IPS-11a (cell line): Measurements from ENCODE around the gene CLEC4G.
A peak's percentile ranks its signal among the peaks of the same experiment; 100 is the strongest.

Source experiments
- H3K4me3 ChIP-seq: one replicate; pipeline ENCODE4 v1.5.1; 2013; ENCODE audit warnings: low read depth, low read length, control low read depth

CLEC4G gene

DNA sequence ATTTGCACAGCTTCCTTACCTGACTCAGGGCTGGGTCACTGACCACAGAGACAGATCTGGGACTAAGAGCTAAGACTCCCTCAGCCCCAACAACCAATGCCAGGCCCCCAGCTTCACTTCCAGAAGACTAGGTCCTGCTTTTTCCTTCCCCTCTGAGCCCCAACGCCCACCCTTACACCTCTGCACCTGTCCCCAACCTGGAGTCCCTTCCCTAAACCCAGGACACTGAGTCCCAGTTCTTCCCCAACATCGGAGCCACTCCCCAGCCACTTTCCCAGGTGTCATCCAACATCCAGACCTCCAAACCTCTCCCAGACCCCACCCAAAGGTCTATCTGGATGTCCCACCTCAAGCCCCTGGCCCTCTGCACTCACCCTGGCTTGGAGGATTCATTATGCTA lies 32.9 kb downstream of the CLEC4G start:
- H3K4me3 ChIP-seq, result no peak overlapping the region

DNA sequence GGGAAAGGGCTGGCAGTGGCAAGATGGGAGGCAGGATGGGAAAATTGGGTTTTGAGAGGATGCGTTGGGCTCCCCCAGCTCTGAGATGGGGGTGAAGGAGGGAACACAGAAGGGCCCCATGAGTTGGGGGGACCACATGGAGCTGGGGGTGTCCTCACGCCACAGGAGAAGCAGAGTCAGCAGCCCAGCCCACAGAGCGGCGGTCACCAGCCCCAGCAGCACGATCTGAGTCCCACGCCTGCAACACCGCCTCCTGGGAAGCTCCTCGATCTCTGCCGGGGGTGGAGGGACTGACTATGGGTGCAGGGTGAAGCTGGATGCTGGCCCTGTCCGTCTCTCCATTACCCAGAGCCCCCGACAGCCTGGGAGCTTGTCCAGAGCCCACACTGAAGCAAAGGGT lies 33.3 kb downstream of the CLEC4G start:
- H3K4me3 ChIP-seq, result no peak overlapping the region

DNA sequence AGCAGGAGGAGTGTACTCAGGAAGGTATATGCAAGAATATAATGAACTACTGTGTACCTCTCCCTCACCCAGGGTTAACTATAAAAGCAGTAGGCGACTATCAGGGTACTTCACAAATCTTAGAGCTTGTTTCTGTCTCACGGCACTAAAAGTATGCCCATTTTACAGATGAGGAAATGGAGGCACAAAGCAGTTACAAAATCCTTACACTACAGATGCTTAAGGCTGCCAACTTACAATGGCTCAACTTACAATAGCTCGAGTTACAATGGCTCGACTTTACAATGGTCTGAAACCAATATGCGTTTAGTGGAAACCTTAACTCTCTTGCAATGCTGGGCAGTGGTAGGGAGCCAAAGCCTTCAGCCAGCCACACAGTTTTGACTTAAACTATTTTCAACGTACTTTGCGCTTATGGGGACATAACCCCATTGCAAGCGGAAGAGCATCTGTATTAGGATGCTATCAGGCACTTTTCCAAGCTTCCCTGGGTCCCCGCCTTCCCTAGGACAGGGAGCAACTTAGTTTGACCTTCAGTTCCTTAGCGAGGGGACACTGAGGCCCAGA lies 34.1 kb downstream of the CLEC4G start:
- H3K4me3 ChIP-seq, result no peak overlapping the region

DNA sequence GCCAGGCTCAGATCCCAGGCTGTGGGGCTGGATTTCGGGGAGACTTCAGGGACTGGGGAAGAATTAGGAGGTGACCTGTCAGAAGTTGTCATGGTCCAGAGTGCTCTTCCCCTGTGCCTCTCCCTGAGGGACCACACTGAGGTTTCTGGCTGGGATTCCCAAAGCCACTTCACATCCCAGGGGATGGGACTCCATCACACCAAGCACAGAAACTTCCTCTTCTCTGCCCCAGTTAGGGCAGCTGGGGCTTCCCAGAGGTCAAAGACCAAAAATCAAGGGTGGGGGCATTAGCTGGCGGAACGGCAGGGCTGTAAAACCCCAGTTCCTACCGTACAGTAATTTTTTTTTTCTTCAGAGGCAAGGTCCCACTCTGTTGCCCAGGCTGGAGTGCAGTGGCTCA lies 37.4 kb downstream of the CLEC4G start:
- H3K4me3 ChIP-seq, result no peak overlapping the region

DNA sequence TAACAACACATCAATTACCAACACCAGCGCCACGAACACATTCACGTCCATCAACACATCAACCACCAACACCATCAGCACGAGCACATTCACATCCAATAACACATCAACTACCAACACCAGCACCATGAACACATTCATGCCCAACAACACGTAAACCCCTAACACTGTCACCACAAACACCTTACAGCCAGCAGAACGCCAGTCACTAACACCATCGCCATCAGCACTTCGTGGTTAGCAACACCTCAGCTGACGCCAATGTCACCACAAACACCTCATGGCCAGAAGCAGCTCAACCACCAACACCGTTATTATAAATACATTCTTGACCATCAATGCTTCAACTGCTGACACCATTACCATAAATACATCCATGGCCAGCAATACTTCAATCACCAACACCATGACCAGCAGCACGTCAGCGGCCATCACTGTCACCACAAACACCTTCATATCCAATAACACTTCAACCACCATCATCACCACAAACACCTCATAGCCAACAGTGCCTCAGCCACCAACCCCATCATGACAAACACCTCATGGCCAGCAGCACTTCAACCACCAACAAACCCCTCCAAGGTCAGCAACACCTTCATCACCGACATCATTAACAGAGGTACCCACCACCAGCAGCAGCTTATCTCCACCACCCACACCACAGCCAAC lies 39.4 kb downstream of the CLEC4G start:
- no peak overlapping the region for H3K4me3 ChIP-seq

DNA sequence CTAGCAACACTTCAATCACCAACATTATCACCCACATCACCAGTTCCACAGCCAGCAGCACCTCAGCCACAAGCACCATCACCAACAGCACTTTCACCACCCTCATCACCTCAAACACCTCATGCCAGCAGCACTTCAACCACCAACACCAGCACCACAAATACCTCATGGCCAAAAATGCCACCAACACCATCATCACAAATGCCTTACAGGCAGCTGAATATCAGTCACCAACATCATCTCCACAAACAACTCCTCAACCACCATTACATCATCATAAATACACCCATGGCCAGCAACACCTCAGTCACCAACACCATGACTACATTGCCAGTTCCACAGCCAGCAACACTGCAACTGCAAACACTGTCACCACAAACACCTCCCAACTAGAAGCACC lies 40.4 kb downstream of the CLEC4G start:
- no peak overlapping the region for H3K4me3 ChIP-seq

DNA sequence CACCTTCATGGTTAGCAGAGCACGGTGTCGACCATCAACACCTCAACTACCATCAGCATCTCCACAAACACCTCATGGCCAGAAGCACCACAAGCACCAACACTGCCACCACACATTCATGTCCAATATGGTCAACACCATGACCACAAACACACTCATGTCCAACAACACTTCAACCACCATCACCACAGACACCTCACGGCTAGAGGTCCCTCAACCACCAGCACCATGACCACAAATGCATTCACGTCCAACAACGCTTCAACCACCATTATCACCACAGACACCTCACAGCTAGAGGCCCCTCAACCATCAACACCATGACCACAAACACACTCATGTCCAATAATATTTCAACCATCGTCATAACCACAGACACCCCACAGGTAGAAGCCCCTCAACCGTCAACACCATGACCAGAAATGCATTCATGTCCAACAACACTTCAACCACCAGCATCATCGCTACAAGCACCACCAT lies 41.1 kb downstream of the CLEC4G start:
- H3K4me3 ChIP-seq, result no peak overlapping the region

DNA sequence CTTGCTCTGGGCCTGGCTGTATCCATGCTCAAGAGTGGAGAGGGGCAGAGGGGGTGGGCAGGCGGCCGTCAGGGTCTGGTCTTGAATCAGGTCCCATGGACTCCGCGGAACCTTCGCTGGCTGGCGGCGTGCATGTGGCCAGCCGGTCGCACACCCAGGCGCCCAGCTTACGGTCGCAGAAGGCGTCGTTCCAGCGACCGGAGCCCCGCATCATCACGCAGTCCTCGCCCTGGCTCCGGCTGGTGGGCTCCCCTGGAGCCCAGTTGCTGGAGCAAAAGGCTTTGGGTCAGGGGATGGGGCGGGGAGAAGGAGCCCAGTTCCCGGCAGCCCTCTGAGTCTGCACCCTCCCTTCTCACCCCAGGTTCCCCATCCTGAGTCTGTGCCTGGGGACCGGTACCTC lies 42.7 kb downstream of the CLEC4G start:
- no peak overlapping the region for H3K4me3 ChIP-seq

DNA sequence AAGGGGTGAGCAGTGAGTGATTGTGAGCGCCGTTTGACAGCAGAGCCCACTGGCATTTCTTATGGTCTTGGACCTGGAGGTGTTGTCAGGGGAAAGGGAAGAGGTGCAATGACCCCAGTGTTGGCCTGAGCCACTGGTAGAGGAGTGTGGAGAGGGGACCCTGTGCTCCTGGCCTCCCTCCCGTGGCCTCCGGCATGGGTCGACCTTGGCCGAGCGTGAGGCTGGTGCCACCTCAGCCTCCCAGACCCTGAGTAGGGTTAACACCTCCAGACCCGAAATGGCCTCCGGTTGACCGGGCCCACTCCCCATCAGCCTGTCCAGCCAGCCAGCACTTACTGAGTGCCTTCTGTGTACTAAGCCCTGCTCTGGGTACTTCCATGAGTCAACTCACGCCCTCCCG lies 44.7 kb downstream of the CLEC4G start:
- H3K4me3 ChIP-seq, result no peak overlapping the region

DNA sequence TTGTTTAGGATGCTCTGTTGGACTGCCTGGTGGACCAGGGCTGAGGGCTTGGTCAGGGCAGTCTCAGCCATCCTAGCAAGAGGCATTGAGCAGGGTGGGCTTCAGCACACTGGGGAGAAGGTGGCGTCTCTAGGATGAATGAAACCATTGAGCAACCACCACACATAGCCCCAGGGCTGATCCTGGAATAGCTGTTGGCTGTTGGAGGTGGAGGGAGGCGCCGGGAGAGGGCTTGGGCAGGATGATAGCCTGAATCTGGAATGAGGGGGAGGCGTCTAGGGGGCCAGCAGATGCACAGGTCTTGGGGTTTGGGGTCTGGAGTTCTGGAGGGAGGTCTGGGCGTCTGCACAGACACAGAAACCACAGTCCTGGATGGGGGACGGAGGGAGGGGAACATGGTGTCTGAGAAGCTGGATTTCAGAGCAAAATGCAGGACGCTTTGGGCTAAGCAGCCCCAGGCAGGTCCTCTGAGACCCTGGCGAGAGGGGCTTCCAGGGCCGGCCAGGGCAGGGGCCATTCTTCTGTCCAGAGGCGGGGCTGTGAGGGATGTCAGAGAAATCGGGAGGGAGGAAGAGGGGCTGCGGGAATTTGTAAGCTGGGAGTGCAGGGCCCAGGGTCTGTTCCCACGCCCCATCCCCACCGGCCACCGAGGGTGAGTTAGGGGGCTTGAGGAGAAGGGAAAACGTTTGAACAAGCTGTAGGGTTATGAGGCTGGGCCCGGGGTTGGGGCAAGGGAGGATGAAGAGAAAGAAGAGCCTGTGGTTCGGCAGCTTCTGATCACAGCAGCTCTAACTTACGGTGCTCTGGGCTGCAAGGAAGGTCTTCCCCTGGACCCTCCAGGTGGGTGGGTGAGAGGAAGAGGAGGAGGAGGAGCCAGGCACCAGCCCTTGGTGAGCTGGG lies 46.1 kb downstream of the CLEC4G start:
- H3K4me3 ChIP-seq, result no peak overlapping the region

DNA sequence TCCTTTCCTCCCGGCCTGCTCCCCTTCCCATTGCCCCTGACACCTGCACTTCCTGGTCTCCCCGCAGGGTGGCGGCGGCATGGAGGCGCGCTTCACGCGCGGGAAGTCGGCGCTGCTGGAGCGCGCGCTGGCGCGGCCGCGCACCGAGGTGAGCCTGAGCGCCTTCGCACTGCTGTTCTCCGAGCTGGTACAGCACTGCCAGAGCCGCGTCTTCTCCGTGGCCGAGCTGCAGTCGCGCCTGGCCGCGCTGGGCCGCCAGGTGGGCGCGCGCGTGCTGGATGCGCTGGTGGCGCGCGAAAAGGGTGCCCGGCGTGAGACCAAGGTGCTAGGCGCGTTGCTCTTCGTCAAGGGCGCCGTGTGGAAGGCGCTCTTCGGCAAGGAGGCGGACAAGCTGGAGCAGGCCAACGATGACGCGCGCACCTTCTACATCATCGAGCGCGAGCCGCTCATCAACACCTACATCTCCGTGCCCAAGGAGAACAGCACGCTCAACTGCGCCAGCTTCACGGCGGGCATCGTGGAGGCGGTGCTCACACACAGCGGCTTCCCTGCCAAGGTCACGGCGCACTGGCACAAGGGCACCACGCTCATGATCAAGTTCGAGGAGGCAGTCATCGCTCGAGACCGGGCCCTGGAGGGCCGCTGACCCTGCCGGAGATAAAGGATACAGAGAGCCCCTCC lies 49.6 kb downstream of the CLEC4G start:
- no peak overlapping the region for H3K4me3 ChIP-seq

DNA sequence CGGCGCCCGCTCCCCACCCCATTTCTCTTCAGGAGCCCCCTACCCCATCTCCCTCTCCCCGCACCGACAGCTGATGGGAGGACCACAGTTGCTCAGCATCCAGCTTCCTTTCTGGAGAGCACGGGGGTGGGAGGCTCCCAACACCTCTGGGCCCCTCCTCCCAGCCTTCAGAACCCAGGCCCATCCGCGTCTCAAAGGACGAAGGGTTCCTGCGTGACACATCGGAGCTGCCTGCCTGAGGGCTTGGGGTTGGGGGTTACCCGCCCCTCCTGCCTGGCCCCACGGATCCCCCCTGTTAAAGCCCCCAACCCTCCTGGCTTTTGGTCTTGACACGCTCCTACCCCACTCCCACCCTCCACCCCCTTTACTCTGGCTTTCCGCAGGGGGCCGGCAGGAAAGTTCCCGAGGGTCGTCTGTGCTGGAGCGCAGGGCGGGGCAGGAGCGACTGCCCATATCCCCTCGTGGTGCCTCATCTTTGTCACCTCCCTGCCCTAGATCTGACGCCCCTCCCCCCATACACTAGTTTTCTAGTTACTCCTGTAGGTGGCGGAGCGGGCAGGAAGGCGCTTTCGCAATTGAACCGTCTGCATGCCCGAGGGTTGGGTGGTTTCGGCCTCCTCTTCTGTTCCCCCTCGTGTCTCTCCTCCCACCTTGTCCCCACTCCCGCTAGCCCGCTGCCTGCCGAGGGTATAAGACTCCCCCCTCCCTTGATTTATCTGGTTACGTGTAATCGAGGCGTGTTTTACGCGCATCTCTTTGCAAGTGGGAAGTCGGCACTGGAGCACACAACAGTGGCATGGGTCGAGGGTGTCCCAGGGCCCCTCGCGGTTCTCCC lies 50.4 kb downstream of the CLEC4G start:
- peak overlapping the region; percentile 77 for H3K4me3 ChIP-seq

DNA sequence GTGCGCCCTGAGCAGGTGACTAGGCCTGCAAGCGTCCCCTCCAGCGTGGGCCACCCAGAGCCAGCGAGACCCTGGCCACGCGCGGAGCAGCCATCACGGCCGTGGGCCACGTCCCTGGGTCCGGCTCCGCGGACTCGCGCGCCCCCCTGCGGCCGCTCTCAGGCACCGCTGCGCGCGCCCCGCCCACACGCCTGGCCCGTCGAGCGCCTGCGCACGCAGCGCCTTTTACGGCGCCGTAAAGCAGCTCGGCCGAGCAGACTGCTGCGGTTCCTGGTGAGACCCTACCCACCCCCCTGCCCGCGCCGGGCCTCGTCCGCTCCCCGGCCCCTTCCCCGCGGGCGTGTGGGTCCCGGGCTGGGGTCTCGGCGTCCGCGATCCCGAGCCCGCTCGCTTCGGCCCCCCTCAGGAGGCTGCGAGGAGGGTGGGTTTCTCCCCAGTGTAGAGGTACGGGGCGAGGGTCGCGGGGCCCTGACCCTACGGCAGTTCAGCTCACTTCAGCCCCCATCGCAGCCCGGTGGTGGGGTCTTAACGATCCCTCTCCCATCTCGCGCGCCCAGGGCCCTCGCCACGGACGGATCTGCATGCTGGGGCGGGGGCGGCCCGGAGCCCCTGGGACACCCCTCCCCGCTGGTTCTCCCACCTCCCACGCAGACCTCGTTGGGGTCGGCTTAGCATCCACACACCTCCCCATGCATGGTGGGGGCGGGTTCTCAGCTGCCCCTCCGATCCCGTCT lies 51.1 kb downstream of the CLEC4G start, which contains the start of gene TRAPPC5:
TRAPPC5 (plus strand) TSS at position 228 of the 734 bp plus-strand sequence. CDS start 1,421 bp downstream, outside the sequence.
- H3K4me3 ChIP-seq, result peak within 1 kb of the TSS; percentile 77

DNA sequence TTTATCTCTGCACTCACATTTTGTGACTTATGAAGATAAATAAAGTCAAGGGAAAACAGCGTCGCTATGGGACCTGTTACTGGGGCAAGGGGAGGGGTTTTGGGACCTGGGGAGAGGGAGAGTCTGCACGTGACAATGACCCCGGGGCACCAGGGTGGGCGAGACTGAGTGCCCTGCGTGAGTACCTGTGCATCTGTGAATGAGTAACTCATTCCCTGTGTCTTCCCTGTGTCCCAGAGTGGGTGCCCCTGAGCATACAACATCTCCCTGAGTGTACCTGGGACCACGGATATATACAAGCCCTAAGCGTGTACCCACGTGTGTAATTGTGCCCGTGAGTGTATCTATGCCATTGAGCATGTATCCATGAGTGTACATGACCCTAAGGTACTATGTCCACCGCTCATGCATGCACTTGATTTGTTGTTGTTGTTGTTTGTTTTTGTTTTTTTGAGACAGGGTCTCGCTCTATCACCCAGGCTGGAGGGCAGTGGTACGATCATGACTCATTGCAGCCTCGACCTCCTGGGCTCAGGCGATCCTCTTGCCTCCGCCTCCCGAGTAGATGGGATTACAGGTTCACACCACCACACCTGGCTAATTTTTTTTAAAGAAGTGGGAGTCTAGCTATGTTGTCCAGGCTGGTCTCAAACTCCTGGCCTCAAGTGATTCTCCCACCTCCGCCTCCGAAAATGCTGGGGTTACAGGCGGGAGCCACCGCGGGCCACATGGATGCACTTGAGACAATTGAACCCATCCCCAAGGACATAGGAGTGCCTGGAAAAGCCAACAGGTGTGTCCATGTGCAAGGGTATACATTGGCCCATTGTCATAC lies 51.9 kb downstream of the CLEC4G start:
- peak overlapping the region; percentile 77 for H3K4me3 ChIP-seq

DNA sequence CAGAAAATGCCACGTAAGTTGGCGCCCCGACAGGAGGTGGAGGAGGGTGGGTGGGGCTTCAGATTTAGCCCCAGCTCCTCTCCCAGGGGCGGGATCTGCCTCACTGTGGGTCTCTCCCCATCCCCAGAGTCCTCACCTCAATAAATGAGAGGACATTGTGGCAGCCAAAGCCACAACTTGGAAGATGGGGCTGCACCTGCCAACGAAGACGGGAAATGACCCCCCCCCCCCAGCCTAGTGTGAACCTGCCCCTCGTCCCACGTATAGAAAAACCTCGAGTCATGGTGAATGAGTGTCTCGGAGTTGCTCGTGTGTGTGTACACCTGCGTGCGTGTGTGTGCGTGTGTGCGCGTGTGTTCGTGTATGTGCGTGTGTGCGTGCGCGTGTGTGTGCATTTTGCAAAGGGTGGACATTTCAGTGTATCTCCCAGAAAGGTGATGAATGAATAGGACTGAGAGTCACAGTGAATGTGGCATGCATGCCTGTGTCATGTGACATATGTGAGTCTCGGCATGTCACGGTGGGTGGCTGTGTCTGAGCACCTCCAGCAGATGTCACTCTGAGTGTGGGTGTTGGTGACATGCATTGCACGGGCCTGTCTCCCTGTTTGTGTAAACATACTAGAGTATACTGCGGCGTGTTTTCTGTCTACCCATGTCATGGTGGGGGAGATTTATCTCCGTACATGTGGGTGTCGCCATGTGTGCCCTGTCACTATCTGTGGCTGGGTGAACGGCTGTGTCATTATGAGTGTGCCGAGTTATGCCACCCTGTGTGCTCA lies 52.7 kb downstream of the CLEC4G start:
- no peak overlapping the region for H3K4me3 ChIP-seq
